K562 (cell line): ENCODE results near the gene FBXW9. TPM values are rescaled to one million over a fixed set of nuclear protein-coding genes. Genes with fewer than 3 reads are reported as not detected.
A peak's percentile ranks its signal among the peaks of the same experiment; 100 is the strongest.

Source experiments
- ATAC-seq: fragments of 200-7000 bp; cut with Tn5 transposase; 3 replicates; pipeline ENCODE4 v1.9.1; 2020; ENCODE audit warnings: moderate library complexity
- BruUV-seq: library from RNA; stranded (reverse); fragments of 400-500 nt; replicated peaks from 2 replicates; lab custom pipeline; 2021; lab: Mats Ljungman, UMichigan
- CTCF ChIA-PET: fragments of 300-600 bp; formaldehyde crosslinking; extraction: SDS; loops from one replicate; lab custom pipeline; 2021; ENCODE audit warnings: low intra/inter-chr PET ratio; lab: Yijun Ruan, JAX
- POLR2A ChIA-PET: fragments of 300-600, 350-650 bp; sonication (Branson Sonifier 250); formaldehyde crosslinking; extraction: SDS; loops from one replicate; lab custom pipeline; 2021; ENCODE audit warnings: antibody characterized with exemption, inconsistent platforms; lab: Yijun Ruan, JAX
- DNase-seq, 4 experiments: peaks; one replicate each; pipeline versions ENCODE4 v3.0.0 to v3.0.0-alpha.2; 2011 to 2018; ENCODE audit warnings: low spot score in 3 of 4, mixed read lengths in 3 of 4; ENCODE audit errors: extremely low read depth in 1 of 4
- FAIRE-seq: peaks from 2 replicates; lab custom pipeline; 2011; peaks lifted over from hg19 to GRCh38; lab: Jason Lieb, UNC
- H2AFZ ChIP-seq: 2 replicates; pipeline ENCODE4 v1.6.0; 2011; ENCODE audit warnings: low read depth, low read length, control low read depth, inconsistent platforms
- H3K27ac ChIP-seq: fragments of 200-600 bp; 3 replicates; pipeline ENCODE4 v1.8.0; 2011; ENCODE audit warnings: low read depth, mild to moderate bottlenecking, control low read depth, inconsistent platforms, low read length, moderate library complexity, mixed read lengths; ENCODE audit errors: extremely low read depth
- H3K27me3 ChIP-seq, 2 experiments: fragments of 300-600 bp in 1 of 2; 2 replicates in 1 of 2; 3 replicates in 1 of 2; pipeline versions ENCODE4 v1.6.0 to v1.8.0; 2011; ENCODE audit warnings: inconsistent platforms in 2 of 2, low read length in 2 of 2, mild to moderate bottlenecking in 1 of 2, mixed read lengths in 1 of 2, moderate library complexity in 1 of 2; ENCODE audit not compliant: control insufficient read depth in 2 of 2, insufficient read depth in 2 of 2
- H3K36me3 ChIP-seq: fragments of 300-600 bp; 3 replicates; pipeline ENCODE4 v1.8.0; 2011; ENCODE audit warnings: mild to moderate bottlenecking, low read length, inconsistent platforms; ENCODE audit not compliant: control insufficient read depth, insufficient read depth
- H3K4me1 ChIP-seq, 2 experiments: fragments of 200-600 bp in 1 of 2; replicated peaks in 1 of 2; 2 replicates in 1 of 2; 3 replicates in 1 of 2; pipeline versions ENCODE4 v1.5.1 to v1.8.0; 2011; ENCODE audit warnings: inconsistent platforms in 2 of 2, low read length in 2 of 2, mild to moderate bottlenecking in 1 of 2, mixed read lengths in 1 of 2, moderate library complexity in 1 of 2; ENCODE audit not compliant: control insufficient read depth in 2 of 2, insufficient read depth in 2 of 2
- H3K4me2 ChIP-seq: 2 replicates; pipeline ENCODE4 v1.6.1; 2011; ENCODE audit warnings: low read length, control low read depth, inconsistent platforms, mixed read lengths; ENCODE audit not compliant: insufficient read depth
- H3K4me3 ChIP-seq: fragments of 200-600 bp; sonication (generic), shearing (Covaris generic); 2 replicates; pipeline ENCODE4 v1.5.1; 2016; ENCODE audit warnings: control low read depth, inconsistent platforms
- H3K79me2 ChIP-seq: fragments of 200-600 bp; 3 replicates; pipeline ENCODE4 v1.8.0; 2011; ENCODE audit warnings: low read length, inconsistent platforms; ENCODE audit not compliant: control insufficient read depth, insufficient read depth
- H3K9ac ChIP-seq, 2 experiments: 2 replicates each; pipeline versions ENCODE4 v1.6.0 to v1.6.1; 2011; ENCODE audit warnings: low read depth in 2 of 2, low read length in 2 of 2, control low read depth in 1 of 2, inconsistent platforms in 1 of 2, mild to moderate bottlenecking in 1 of 2, mixed read lengths in 1 of 2; ENCODE audit not compliant: insufficient read depth in 1 of 2
- H3K9me1 ChIP-seq: one replicate; pipeline ENCODE4 v1.6.0; 2011; ENCODE audit warnings: inconsistent platforms, mild to moderate bottlenecking, low read length, moderate library complexity; ENCODE audit not compliant: control insufficient read depth, insufficient read depth
- H3K9me3 ChIP-seq: replicated peaks from 2 replicates; pipeline ENCODE4 v1.5.1; 2011; ENCODE audit warnings: low read depth, low read length, inconsistent platforms; ENCODE audit not compliant: control insufficient read depth, insufficient read depth
- H4K20me1 ChIP-seq: replicated peaks from 2 replicates; pipeline ENCODE4 v1.6.1; 2011; ENCODE audit warnings: low read length, inconsistent platforms, mixed read lengths; ENCODE audit not compliant: control insufficient read depth, insufficient read depth
- AFF1 ChIP-seq, 2 experiments: fragments of 450-650 bp; IDR thresholded peaks; 2 replicates each; pipeline ENCODE4 v1.6.1; 2018; ENCODE audit warnings: mild to moderate bottlenecking in 2 of 2, low read depth in 1 of 2; ENCODE audit not compliant: partially characterized antibody in 2 of 2
- CHAMP1 ChIP-seq: fragments of 450-650 bp; IDR thresholded peaks from 2 replicates; pipeline ENCODE4 v1.6.1; 2016; ENCODE audit warnings: mild to moderate bottlenecking
- KDM5B ChIP-seq: fragments of 200-600 bp; sonication (generic); IDR thresholded peaks from 2 replicates; pipeline ENCODE4 v1.6.1; 2012; ENCODE audit warnings: low read depth, mild to moderate bottlenecking, moderate library complexity, low read length, control low read depth, inconsistent platforms; ENCODE audit not compliant: insufficient replicate concordance
- PHF21A ChIP-seq: fragments of 450-650 bp; IDR thresholded peaks from 2 replicates; pipeline ENCODE4 v1.6.1; 2017; ENCODE audit warnings: low read depth, borderline replicate concordance
- PTTG1 ChIP-seq: fragments of 450-650 bp; IDR thresholded peaks from 2 replicates; pipeline ENCODE4 v1.6.1; 2016; ENCODE audit warnings: low read depth, mild to moderate bottlenecking, missing genetic modification characterization, missing compliant biosample characterization
- WGBS: fragments of 100-300 bp; shearing (Covaris generic); methylation state at CpG from one replicate; pipeline ENCODE4 v1.1.6; 2016; ENCODE audit warnings: low coverage, mixed read lengths; ENCODE audit not compliant: insufficient coverage; ENCODE audit errors: missing lambda C conversion rate; 5-methylcytosine and 5-hydroxymethylcytosine counted together
- in situ Hi-C: fragments of 300-500 bp; cut with MboI; formaldehyde crosslinking; loops from 4 replicates; pipeline ENCODE4 v1.15.0; 2018; ENCODE audit warnings: inconsistent platforms, mixed read lengths
- intact Hi-C: fragments of 100-400 bp; cut with micrococcal nuclease; formaldehyde crosslinking; loops from 2 replicates; pipeline ENCODE4 v1.14.2; 2022
- polyA plus RNA-seq, 8 experiments: library from polyadenylated mRNA; depleted of rRNA in 4 of 8; stranded (reverse) in 5 of 8; unstranded in 3 of 8; fragments of >200 nt; fragmentation: Nextera tagmentation in 2 of 8; fragmentation: Illumina TruSeq in 1 of 8; extraction: Ambion mirVana in 2 of 8; extraction: Trizol in 1 of 8; gene quantifications; 2 replicates each; pipeline versions ENCODE4 v1.2.1 to v1.2.3, GENCODE V29; 2011 to 2014; ENCODE audit warnings: inconsistent platforms in 1 of 8, missing spikeins in 1 of 8
- total RNA-seq, 7 experiments: library from RNA; depleted of rRNA in 6 of 7; stranded (reverse); fragments of >200 nt in 6 of 7; fragmentation: Illumina TruSeq in 2 of 7; extraction: Trizol in 2 of 7; gene quantifications; 2 replicates each; pipeline versions ENCODE4 v1.2.1 to v1.2.3, GENCODE V29; 2011 to 2021; ENCODE audit warnings: low replicate concordance in 1 of 7

The FBXW9 gene
- total and polyA plus RNA-seq, 9 of the 15 experiments (the other 6 are each of a cell fraction or from before 2014, with no cell fraction given): 0.23 to 21.7 (median 6.2) TPM

- Histone ChIP-seq H2AFZ (no peak overlapping the region), H3K4me2 (no peak overlapping the region), H3K36me3 (peaks cover 31% of the 10 kb centered on the region; the same call in 2 of the 3 replicates), H3K9ac (peak overlapping the region in 1 of 2 experiments; percentile 37; a peak in 2 of 4 replicates), H3K27me3 (no peaks in the 10 kb centered on the region), H4K20me1 (peaks cover 5% of the 10 kb centered on the region; the same call in 1 of the 2 replicates), H3K27ac (no peak overlapping the region), H3K9me3 (no peaks in the 10 kb centered on the region), H3K4me3 (no peak overlapping the region), H3K79me2 (peaks cover 22% of the 10 kb centered on the region), H3K4me1 (peaks cover 13 to 40% of the 10 kb centered on the region in 2 experiments; a peak in 4 of 5 replicates), H3K9me1 (no peaks in the 10 kb centered on the region)
- ChIA-PET CTCF (no interaction called here), POLR2A (no interaction called here)
- 78% methylated on average over 23 of the region's 29 CpGs for WGBS
- peak; percentile 71 to 79 (median 74) for DNase-seq
- FAIRE-seq: peak; percentile 74
- intact Hi-C loops: no loop called here
- in situ Hi-C loops: no loop called here
- ATAC-seq: peak; percentile 81
- no TSS peak for BruUV-seq
- TF ChIP-seq PHF21A (no peak), CHAMP1 (no peak), KDM5B (no peak), PTTG1 (tag) (no peak), AFF1 (IDR thresholded peaks at IDR 0.05; ENCODE audit: low read depth in 1 of 2, partially characterized antibody in 2 of 2) (no peak)
These were observed 31.8 kb downstream of the FBXW9 start for GRCh38 chr19:12664406-12665280.
